Activated gamma-delta T cell treated with Interleukin-2 at 50 U/mL for 16 hours (primary cell): ENCODE results near the gene MVK.
"Not testable (repeated sequence)": the region's sequence is repeated elsewhere in the genome, so short reads cannot be mapped to it uniquely, and the experiment has no call there.

Experiments used
- DNase-seq: peaks from one replicate; pipeline ENCODE4 v3.0.0-alpha.2; 2020

Gene MVK

DNA sequence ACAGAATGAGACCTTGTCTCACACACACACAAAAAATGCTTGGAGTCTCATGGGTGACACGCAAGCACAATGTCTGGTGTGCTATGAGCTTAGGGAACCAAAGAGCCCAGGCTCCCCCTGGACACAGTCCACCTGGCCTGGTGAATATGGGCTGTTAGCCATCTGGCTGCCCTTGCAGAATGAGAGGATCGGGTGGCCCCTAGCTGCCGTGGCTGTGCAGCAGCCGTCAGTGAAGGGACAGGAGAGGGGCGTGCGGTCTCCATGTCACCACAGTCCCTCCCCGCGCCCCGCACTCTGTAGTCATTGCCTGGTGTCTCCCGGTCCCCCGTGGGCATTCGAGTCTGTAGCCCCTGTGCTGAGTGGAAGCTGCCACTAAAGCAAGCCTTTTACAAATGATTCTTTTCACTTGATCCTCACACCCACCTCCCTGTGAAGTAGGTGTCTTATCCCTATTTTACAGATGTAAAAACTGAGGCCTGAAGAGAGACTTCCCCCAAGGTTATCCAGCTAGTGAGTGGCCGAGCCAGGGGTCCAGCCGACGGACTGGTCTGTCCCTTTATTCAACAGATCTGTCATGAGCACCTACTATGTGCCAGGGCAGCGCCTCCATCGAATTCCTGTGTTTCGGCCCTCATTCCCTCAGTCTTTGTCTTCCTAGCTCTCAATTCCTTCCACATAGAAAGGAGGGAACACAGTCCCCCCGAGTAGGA, 18.8 kb downstream of the MVK start:
- no peak for DNase-seq

DNA sequence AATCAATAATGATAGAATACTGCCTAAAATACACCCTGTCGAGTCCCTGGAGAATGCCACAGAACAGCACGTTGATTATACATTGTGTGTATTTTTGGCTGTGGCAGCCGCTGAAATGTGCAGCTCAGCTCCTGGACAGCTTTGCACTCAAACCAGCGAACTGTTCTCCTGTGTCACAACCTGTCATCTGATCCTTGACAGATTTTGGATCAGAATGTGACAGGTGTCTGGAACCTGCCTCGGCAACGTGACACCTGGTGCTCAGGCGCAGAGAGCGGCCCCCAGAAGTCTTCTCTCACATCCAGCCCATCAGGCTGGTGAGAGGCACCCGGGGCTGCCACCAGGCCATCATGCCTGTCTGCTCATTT, 19.3 kb downstream of the MVK start:
- no peak for DNase-seq

DNA sequence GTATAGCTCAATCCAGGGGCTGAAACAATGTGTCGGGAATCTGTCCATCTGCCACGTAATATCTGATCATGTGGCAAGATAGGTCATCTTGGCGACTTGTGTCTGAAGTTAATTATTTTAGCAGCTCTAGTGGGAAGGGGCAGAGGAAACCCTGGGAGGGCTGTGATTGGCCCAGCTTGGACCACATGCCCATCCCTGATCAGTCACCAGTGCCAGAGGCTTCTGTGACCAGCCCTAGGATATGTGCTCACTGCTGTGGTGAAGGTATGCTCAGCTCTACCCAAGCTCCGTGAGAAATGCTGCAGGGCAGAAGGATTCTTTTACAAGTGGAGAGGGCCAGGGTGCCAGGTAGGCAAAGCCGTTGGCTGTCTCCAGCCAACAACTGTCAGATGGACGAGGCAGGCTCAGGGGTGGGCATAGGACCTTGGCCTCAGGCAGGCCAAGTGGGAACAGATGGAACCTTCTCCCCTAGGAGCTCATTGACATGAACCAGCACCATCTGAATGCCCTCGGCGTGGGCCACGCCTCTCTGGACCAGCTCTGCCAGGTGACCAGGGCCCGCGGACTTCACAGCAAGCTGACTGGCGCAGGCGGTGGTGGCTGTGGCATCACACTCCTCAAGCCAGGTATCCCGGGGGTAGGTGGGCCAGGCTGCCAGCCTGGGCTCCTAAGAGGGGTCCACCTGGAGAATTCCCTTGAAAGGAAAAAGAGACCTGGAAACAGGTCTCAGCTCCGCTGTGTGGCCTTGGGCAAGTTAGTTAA, 21.1 kb downstream of the MVK start:
- DNase-seq: no peak

DNA sequence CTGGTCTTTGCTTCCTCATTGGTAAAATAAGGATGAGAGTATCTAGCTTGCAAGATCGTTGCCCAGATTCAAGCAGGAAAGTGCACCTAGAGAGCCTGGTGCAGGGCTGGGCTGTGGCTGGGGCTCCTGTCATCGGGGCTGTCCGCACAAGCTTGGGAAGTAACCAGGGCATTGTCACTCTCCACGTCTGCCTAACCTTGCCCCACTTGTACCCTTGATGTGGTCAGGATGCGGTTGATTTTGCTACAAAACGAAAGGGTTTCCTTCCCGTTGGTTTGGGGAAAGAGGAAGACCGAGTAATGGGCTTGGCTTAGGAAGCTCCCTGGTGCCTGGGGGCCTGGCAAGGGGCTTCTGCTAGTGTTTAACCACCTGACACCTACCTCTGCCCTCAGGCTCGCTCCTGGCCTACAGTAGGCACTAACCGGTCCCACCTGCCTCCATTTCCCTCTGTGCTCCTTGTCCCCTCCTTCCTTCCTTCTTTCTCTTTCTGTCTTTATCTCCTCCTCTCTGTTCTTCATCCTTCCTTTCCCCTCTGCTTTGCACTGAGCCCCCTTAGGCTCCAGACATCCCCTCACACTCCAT, 21.8 kb downstream of the MVK start:
- DNase-seq: no peak

DNA sequence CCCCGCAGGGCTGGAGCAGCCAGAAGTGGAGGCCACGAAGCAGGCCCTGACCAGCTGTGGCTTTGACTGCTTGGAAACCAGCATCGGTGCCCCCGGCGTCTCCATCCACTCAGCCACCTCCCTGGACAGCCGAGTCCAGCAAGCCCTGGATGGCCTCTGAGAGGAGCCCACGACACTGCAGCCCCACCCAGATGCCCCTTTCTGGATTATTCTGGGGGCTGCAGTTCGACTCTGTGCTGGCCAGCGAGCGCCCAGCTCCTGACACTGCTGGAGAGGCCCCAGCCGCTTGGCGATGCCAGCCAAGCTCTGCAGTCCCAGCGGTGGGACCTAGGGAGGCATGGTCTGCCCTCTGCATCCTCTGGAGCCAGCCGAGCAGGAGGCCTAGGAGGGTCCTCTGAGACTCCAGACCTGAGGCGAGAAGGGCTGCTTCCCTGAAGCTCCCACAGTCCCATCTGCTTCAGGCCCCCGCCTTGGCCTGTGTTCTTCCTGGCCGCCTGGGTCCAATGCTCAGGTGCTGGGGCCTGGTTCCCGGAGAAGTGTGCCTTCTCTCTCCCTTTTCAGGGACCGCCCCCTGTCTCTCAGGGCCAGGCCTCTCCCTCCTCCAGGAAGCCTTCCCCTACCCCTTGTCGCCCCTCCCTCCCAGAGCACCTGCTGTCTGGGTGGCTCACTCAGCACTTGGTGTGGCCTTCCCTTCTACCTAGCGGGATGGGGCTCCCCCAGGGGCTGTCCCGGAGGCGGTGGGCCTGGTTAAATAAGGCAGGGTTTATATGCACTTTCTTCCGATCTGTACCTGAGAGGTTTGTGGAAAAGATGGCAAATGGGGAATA, 23.0 kb downstream of the MVK start:
- DNase-seq: no peak

DNA sequence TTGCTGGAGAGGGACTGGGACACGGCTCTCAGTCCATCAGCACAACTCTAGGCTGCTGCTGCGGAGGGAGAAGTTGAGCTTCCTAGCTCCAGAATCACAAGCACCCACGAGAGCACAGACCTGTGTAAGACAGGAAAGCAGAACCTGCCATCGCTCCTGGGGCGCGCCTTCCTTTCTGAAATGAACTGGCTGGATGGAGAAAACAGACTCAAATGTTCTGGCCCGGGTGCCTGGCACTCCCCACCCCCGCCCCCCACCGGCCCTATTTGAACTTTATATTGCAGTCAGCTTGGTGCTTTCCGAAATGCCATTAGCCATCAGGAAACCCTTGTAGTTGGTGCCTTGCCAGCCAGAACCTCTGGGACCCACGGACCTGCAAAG, 23.8 kb downstream of the MVK start:
- DNase-seq: no peak

DNA sequence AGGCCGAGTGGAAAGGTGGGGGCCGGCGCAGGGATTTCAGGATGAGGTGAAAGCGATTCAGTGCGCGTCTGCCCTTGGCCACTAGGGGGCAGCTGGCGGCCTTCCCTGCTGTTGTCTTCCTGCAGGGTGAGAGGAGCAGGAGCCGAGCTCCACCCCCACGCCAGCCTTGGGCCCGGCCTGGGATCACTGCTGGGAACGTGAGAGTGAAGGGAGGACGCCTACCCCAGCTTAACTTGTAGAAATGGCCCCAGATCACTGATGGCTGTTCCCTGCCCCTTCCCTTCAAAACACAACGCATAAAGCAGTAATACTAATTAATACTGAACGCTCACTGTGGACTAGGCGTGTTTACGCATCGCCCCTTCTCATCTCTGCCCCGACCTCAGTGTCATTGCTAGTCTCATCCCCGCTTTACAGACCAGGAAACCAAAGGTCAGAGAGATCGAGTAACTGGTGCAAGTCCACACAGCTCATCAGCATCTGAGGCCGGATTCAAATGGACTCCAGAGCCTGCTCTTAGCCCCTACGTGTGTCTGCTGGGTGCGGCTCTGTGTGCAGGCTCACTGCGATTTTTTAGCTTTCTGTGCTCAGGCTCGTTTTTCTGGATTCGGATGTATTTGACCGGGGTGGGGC, 24.3 kb downstream of the MVK start:
- DNase-seq: peak; percentile 55

DNA sequence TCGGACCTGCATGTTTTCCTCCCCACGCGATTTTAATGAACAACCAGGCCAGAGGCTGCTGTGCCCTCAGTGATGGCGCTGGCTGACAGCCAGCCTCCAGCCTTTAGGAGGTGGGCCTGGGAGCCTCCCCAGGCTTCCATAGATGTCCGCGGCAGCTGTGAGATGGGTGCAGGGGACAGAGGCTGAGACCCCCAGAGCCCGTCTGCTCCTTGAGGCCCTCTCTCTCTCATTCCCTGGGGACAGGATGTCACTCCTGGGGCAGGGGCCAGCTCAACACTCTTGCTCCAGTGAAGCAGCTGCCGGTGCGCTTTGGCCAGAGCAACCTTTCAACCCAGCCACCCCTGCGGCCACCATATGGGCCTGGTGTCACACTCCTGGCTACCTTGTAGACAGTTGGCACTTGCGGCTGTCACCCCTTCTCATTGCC, 24.8 kb downstream of the MVK start:
- DNase-seq: no peak

DNA sequence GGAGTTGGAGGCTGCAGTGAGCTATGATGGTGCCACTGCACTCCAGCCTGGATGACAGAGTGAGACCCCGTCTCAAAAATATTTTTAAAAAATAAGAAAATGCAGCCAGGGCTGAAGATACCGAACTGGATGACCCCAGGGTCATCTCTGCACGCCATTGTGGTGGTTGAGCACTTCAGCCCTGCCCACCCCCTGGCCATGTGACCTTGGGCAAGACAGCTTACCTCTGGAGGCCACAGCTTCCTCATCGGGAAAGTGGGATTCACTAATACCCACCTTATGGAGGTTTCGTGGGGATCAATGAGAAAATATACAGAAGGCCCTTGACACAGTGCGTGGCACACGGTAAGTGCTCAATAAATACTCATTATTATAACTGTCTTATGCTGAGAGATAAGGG, 25.5 kb downstream of the MVK start:
- no peak for DNase-seq

DNA sequence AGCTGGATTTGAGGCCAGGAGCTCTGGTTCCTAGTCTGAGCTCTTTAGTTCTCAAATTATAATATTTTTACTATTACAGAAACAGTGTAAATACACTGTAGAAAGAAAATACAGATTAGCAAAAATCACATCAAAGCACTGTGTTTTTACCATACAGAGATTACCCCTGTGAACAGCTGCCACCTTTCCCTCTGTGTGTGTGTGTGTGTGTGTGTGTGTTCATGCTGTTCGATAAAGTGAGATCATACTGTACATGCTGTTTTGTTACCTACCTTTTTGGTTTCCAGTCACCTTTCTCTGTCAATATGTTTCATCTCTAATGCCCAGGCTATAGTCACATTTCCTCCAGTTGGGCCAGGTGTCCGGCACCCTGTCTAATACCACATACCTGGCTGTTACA, 26.9 kb downstream of the MVK start:
- no peak for DNase-seq

DNA sequence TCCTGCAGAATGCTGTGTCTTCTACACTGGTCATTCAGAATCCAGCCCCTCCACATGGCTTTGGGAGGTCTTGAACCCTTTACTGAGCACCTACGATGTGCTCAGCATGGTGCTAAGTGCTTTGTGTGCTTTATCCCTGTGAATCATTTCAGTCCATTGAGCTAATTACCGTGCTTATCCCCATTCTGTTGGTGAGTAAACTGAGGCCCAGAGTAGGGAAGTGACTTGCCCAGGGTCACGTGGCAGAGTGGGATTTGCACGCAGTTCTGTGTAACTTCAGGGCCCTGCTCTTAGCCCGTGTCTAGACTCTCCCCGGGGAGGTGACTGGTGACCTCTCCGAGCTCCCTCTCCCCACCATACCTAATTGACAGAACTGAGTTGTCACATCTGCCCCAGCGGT, 27.4 kb downstream of the MVK start:
- no peak for DNase-seq

DNA sequence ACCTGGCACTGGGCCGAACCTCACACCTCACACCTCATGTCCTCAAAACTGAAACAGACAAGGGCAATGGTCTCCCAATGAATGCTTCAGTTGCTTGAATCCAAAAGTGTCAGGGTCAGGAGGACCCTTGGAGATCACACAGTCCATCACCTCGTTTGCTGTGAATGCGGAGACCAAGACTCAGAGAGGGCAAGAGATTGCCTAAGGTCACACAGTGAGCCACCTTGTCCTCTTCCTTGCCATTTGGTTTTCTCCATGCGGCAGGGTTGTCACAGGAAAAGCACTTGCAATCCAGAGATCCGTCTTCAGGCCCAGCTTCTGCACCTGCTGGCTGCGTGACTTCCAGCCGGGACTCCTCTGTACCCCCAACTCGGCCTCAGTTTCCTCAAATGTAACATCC, 28.0 kb downstream of the MVK start:
- no peak for DNase-seq

DNA sequence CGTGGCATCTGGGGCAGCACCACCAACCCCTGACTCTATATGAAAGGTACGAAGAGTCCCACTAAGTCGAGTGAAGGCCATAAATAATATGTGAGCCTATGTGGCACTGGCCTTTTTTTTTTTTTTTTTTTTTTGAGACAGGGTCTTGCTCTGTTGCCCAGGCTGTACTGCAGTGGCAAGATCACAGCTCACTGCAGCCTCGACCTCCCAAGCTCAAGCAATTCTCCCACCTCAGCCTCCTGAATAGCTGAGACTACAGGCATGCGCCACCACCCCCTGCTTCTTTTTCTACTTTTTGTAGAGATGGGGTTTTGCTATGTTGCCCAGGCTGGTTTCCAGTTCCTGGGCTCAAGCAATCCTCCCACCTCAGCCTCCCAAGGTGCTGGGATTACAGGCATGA, 28.5 kb downstream of the MVK start:
- not testable (repeated sequence) for DNase-seq

DNA sequence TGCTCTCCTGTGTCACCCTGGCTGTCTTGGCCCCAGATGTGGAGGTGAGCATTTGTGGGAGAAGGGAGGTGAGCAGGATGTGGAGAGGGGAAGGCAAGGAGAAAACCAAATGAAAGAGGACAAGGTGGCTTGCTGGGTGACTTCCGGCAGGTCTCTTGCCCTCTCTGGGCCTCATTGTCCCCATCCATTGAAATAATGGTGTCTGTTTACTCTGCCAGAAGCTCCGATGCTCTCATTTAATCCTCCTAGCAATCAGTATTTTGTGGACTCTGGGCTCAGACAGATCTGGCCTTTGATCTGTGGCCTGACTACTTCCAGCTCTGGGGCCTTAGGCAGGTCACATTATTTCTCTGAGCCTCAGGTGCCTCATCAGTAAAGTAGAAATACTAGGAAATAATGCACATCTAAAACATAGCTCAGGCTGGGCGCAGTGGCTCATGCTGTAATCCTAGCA, 30.6 kb downstream of the MVK start:
- DNase-seq: no peak

DNA sequence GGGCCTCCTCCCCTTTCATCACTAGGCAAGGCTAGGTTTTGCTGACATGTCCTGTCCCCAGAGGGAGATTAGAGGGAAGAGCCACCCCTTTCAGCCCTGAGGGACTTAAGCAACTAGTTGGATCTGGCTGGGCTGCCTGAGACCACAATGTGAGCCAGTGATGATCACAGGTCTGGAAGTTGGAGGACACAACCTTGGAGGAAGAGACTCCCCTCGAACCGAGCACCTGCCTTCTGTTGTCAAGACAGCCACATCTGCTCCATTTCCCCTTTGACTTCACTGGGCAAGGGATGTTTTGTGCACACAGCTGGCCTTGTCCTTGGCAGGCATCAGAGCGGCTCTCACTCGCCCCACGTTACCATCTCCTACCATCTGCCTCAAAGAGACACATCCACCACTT, 31.4 kb downstream of the MVK start:
- DNase-seq: no peak

DNA sequence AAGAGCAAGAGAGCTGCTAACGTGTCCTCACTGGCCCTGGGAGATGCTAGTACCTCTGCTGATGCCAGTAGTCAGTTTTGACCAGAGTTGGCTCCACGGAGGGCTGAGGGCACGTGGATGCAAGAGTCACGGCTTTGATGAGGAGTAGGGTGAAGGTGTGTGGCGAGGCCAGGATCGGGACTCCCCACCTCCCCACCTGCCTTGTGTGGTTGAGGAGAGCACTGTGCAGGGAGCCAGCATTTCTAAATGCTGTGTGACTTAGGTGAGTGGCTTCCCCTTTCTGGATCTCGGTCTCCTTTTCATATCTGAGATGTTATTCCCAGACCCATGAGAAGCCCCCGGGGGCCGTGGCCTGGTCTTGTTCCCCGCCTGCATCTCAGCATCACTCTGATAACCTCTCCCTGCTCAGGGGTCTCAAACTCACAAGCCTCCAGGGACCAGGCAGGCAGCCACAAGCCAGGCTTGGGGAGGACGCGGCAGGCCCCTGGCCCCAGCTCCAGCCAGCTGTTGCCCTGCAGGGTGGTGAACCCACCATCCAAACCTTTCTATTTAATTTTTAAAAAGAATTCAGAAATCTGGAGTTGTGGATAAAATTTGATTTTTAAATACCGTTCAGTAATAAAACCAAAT, 32.1 kb downstream of the MVK start:
- DNase-seq: no peak

DNA sequence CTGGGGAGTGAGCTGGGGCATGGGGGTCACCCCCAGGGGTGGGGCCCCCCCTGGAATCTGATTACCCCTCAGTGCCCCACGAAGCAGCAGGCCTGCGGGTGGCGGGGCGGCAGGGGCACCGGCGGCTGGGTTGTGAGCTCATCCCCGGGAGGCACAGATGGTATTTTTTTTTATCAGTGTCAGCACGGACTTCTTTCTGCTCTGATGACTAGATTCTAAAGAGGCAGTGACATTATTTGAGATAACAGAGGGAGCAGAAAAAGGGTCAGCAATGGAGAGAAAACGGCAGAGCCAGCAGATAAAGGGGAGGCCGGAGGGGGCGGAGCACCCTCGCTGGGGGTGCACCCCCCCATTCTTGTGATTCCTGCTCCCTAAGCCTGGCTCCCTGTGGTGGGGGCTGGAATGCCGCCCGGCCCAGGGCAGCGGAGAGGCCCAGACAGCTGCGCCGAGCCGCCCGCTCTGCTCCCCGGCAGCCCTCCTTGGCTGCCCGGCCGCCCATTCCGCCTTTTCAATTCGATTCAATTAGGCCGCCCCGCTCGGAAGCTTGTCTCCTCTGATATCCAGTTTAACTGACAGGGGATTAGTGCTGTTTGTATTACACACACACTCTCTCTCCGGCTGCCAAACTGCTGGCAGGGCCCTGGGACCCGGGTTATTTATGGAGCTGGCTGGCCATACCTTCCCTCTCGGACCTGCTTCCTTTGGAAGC, 32.9 kb downstream of the MVK start:
- DNase-seq: no peak

DNA sequence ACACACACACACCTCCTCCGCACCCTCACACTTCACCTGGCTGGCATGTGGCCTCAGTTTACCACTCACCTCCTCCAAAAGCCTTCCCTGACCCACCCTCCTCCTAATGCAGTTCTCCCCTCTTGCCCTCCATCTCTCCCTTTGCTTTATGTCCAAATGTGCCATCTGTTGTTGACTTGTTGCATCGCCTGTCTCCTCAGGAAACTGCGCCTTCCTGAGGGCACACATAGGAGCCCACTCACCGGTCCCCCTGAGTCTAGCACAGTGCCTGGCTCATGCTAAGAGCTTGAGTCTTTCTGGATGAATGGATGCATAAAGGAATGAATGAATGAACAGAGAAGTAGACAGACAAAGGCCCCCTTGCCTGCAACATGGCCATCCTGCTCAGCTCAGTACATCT, 34.0 kb downstream of the MVK start:
- no peak for DNase-seq

DNA sequence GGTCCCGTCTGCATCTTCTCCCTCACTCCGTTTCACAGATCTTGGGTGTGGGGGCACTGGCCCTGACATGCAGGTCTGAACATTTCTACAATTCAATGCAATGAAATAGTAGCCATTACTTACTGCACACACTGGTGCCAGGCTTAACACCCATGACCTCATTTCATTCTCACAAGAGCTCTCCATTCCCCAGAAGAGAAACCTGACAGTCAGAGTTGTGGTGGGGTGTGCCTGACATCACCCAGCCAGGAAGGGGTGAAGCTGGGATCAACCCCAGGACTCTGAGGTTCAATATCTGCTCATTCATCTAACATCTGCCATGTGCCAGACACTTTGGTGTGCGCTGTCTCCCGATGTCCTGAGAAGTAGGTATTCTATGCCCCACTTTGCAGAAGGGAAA, 34.7 kb downstream of the MVK start:
- no peak for DNase-seq

DNA sequence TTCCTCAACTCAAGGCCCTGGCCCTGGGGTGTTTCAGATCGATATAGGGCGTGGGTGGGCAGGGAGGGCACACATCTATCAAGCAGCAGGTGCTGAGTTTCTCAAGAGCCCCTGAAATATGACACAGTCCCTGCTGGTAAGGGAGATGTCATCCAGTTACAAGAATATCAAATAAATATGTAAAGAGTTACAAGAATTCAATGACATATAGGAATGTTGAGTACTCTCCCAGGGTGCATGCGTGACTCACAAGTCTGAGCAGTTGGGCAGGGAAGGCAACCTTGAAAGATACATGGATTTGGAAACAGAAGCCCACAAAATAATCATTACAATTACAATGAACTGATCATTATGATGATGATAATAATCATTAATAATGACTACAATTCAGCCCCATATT, 35.2 kb downstream of the MVK start:
- DNase-seq: no peak

DNA sequence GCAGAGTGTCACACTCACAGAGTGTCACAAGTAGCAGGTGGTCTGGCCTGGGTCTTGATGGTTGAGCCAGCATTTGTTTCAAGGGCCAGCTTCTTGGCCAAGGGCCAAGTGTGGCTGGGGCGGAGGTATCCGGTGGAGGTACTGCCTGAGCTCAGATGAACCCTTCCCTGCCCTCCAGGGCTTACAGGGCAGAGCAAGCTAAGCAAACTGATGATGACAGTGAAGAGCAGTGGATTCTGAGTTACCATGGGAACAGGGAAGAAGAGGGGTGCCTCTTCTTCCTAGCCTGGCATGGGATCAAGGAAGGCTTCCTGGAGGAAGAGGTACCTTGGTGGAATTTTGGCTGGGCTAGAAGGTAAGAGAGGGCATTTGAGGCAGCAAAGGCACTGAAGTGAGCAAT, 35.7 kb downstream of the MVK start:
- DNase-seq: no peak

DNA sequence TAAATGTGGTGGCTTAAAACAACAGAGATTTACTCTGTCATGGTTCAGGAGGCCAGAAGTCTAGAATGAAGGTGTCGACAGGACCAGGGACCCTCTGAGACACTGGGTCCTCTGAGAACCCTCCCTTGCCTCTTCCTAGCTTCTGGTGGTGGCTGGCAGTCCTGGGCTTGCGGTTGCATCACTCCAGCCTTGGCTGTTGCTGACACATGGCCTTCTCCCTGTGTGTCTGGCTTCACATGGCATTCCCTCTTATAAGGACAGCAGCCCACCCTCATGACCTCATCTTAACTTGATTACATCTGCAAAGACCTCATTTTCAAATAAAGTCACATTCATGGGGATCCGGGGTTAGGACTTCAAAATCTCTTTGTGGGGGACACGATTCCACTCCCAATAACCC, 36.9 kb downstream of the MVK start:
- no peak for DNase-seq
